Measurements from ENCODE around the gene VAT1L.

VAT1L gene

DNA sequence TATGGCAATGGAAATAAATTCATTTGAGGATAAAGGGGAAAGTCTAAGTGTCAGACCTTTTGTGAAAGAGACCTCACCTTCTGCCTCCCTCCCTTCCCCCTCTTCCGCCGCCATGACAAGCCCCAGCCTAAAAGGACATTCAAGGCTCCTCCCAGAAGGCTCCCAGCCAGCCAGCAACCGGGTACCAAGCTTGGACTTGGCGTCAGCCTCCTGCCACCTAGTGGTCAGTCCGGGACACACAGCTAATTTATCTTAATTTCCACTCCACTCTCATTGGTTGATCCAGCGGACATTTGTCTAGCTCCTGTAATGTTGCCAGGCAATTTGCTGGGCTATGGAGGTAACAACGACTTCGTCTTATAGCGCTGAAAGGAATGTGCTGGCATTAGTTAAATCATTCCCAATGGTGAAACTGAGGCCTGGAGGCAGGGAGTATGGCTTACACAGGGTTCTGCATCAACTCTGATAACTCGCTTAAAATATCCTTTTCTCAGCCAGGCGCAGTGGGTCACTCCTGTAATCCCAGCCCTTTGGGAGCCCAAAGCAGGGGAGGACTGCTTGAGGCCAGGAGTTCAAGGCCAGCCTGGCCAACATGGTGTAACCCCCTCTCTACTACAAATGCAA, 214.7 kb downstream of the VAT1L start:
- Histone ChIP-seq H3K4me3 (ENCODE audit: low read depth in 1 of 2, low read length in 2 of 2) (no peak overlapping the region), H3K9me3 (ENCODE audit: control insufficient read depth in 1 of 2, low read length in 2 of 2) (no peaks in the 10 kb centered on the region), H3K9ac (ENCODE audit: low read depth in 1 of 2, low read length in 2 of 2) (no peak overlapping the region), H3K27ac (ENCODE audit: low read depth, low read length) (no peak overlapping the region), H3K36me3 (ENCODE audit: control insufficient read depth in 1 of 2, insufficient read depth in 2 of 2, low read length in 2 of 2) (no peaks in the 10 kb centered on the region), H3K27me3 (ENCODE audit: control insufficient read depth in 1 of 2, insufficient read depth in 2 of 2, low read length in 2 of 2) (no peaks in the 10 kb centered on the region), H3K4me1 (ENCODE audit: control insufficient read depth in 1 of 2, insufficient read depth in 2 of 2, low read length in 2 of 2) (no peaks in the 10 kb centered on the region)

DNA sequence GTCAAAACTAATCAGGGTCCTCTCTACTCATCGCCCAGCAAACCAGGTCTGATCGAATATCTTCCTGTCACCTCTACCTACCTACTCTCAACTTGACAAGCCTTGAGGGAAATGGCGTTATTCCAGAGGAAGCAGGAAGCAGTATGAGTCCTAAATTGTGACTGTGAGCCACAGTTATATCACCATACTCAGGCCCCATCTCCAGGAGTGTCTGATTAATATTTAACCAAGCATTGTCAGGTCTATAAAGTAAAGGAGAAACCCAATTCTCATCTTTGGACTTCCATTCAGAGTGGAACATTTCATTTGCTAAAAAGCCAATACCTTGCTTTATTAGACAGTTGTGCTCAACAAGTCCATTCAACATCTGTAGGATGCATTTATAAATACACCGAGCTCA, 216.2 kb downstream of the VAT1L start:
- H3K9me3 ChIP-seq (ENCODE audit: control insufficient read depth in 1 of 2, low read length in 2 of 2), result no peaks in the 10 kb centered on the region
- no peaks in the 10 kb centered on the region for H3K4me1 ChIP-seq (ENCODE audit: control insufficient read depth in 1 of 2, insufficient read depth in 2 of 2, low read length in 2 of 2)
- no peaks in the 10 kb centered on the region for H3K27me3 ChIP-seq (ENCODE audit: control insufficient read depth in 1 of 2, insufficient read depth in 2 of 2, low read length in 2 of 2)
- no peak overlapping the region for H3K27ac ChIP-seq (ENCODE audit: low read depth, low read length)
- H3K4me3 ChIP-seq (ENCODE audit: low read depth in 1 of 2, low read length in 2 of 2), result no peak overlapping the region
- H3K9ac ChIP-seq (ENCODE audit: low read depth in 1 of 2, low read length in 2 of 2), result no peak overlapping the region
- H3K36me3 ChIP-seq (ENCODE audit: control insufficient read depth in 1 of 2, insufficient read depth in 2 of 2, low read length in 2 of 2), result no peaks in the 10 kb centered on the region

DNA sequence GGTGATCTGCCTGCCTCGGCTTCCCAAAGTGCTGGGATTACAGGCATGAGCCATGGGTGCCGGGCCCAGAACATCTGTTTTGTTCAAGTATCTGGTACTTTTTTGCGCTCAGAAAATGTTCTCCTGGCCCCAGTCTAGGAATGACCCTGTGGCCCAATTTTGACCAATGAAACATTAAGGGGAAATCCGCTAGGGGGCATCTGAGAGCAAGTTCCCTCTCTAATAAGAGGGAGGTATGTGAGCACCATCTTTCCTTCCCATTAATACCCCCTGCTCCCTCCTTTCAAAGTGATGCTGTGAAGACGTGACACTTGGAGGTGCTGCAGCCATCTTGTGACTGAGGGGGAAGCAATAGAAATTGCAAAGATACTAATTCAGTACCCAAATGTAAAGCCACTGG, 217.5 kb downstream of the VAT1L start:
- H3K9me3 ChIP-seq (ENCODE audit: control insufficient read depth in 1 of 2, low read length in 2 of 2), result no peaks in the 10 kb centered on the region
- H3K9ac ChIP-seq (ENCODE audit: low read depth in 1 of 2, low read length in 2 of 2), result no peak overlapping the region
- H3K27me3 ChIP-seq (ENCODE audit: control insufficient read depth in 1 of 2, insufficient read depth in 2 of 2, low read length in 2 of 2), result no peaks in the 10 kb centered on the region
- no peaks in the 10 kb centered on the region for H3K36me3 ChIP-seq (ENCODE audit: control insufficient read depth in 1 of 2, insufficient read depth in 2 of 2, low read length in 2 of 2)
- H3K27ac ChIP-seq (ENCODE audit: low read depth, low read length), result no peak overlapping the region
- H3K4me1 ChIP-seq (ENCODE audit: control insufficient read depth in 1 of 2, insufficient read depth in 2 of 2, low read length in 2 of 2), result no peaks in the 10 kb centered on the region
- H3K4me3 ChIP-seq (ENCODE audit: low read depth in 1 of 2, low read length in 2 of 2), result no peak overlapping the region

DNA sequence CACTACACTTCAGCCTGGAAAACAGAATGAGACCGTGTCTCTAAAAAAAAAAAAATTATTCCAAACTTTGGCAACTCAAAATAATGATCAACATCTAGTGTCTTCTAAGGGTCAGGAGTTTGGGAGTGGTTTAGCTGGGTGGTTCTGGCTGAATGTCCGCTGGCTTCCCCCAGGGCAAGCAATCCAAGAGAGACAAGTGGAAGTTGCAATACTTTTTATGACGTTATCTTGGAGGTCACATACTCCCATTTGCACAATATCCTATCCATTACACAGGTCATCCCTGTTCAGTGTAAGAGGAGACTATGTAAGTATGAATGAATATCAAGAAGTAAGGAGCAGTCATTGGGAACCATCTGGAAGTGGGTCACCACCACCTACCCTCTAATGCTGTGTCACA, 218.8 kb downstream of the VAT1L start:
- Histone ChIP-seq H3K36me3 (ENCODE audit: control insufficient read depth in 1 of 2, insufficient read depth in 2 of 2, low read length in 2 of 2) (no peaks in the 10 kb centered on the region), H3K4me3 (ENCODE audit: low read depth in 1 of 2, low read length in 2 of 2) (no peak overlapping the region), H3K9ac (ENCODE audit: low read depth in 1 of 2, low read length in 2 of 2) (no peak overlapping the region), H3K27ac (ENCODE audit: low read depth, low read length) (no peak overlapping the region), H3K4me1 (ENCODE audit: control insufficient read depth in 1 of 2, insufficient read depth in 2 of 2, low read length in 2 of 2) (no peaks in the 10 kb centered on the region), H3K9me3 (ENCODE audit: control insufficient read depth in 1 of 2, low read length in 2 of 2) (no peaks in the 10 kb centered on the region), H3K27me3 (ENCODE audit: control insufficient read depth in 1 of 2, insufficient read depth in 2 of 2, low read length in 2 of 2) (no peaks in the 10 kb centered on the region)

DNA sequence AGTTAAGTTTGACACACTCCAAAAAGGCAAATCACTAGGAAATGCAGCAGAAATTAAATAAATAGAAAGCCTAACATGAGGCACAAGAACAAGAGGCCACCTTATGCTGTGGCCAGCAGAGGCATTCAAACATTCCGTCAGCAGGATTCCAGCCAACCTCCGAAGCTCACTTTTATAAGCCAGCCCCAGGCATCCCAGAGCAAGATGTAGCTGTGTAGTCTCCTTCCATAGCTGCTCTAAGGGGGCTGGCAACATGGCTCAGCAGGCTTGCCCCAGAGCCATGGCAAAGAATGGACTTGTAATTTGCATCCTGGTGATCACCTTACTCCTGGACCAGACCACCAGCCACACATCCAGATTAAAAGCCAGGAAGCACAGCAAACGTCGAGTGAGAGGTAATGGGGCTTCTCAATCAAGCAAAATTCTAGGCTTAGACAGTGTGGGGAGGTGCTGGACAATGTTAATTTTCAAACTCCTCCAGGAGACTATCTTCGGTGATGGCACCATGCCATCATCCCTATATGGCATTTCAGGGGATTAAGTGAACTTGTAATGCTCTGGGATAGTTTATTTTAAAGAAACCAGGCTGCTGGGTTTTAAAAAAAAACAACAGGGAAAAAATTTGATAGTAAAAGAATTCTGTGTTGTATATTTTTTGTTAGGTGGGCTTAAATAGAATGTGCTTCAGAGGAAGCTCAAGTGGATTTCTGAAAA, 234.1 kb downstream of the VAT1L start, which contains the start of gene CLEC3A:
CLEC3A (plus strand) TSS at position 202 of the 714 bp plus-strand sequence; CDS start at position 281, 79 bp downstream.
- H3K9me3 ChIP-seq (ENCODE audit: control insufficient read depth in 1 of 2, low read length in 2 of 2), result no peaks in the 10 kb centered on the region
- no peak within 1 kb of the TSS for H3K27ac ChIP-seq (ENCODE audit: low read depth, low read length)
- H3K9ac ChIP-seq (ENCODE audit: low read depth in 1 of 2, low read length in 2 of 2), result no peak within 1 kb of the TSS
- H3K27me3 ChIP-seq (ENCODE audit: control insufficient read depth in 1 of 2, insufficient read depth in 2 of 2, low read length in 2 of 2), result no peaks in the 10 kb centered on the region
- H3K36me3 ChIP-seq (ENCODE audit: control insufficient read depth in 1 of 2, insufficient read depth in 2 of 2, low read length in 2 of 2), result no peaks in the 10 kb centered on the region
- H3K4me3 ChIP-seq (ENCODE audit: low read depth in 1 of 2, low read length in 2 of 2), result no peak within 1 kb of the TSS
- H3K4me1 ChIP-seq (ENCODE audit: control insufficient read depth in 1 of 2, insufficient read depth in 2 of 2, low read length in 2 of 2), result no peaks in the 10 kb centered on the region

DNA sequence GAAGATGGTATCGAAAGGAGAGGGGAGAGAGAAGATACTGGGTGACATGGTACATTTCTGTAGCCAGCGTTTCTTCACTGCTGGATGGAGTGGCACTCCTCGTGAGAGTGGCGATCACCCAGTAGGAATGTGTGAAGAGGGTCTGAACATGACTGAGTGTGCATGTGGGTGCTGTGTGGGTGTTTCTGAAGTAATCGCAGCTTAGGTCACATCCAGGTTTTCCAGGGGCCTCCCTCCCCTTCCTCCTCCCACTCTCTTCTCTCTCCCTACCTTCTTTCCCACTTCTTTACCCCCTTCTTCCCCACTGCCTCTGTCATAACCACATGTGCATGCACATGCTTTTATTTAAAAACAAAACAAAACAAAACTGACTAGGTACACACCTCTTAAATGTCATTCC, 235.8 kb downstream of the VAT1L start:
- Histone ChIP-seq H3K27me3 (ENCODE audit: control insufficient read depth in 1 of 2, insufficient read depth in 2 of 2, low read length in 2 of 2) (no peaks in the 10 kb centered on the region), H3K9ac (ENCODE audit: low read depth in 1 of 2, low read length in 2 of 2) (no peak overlapping the region), H3K4me1 (ENCODE audit: control insufficient read depth in 1 of 2, insufficient read depth in 2 of 2, low read length in 2 of 2) (no peaks in the 10 kb centered on the region), H3K9me3 (ENCODE audit: control insufficient read depth in 1 of 2, low read length in 2 of 2) (no peaks in the 10 kb centered on the region), H3K4me3 (ENCODE audit: low read depth in 1 of 2, low read length in 2 of 2) (no peak overlapping the region), H3K36me3 (ENCODE audit: control insufficient read depth in 1 of 2, insufficient read depth in 2 of 2, low read length in 2 of 2) (no peaks in the 10 kb centered on the region), H3K27ac (ENCODE audit: low read depth, low read length) (no peak overlapping the region)

DNA sequence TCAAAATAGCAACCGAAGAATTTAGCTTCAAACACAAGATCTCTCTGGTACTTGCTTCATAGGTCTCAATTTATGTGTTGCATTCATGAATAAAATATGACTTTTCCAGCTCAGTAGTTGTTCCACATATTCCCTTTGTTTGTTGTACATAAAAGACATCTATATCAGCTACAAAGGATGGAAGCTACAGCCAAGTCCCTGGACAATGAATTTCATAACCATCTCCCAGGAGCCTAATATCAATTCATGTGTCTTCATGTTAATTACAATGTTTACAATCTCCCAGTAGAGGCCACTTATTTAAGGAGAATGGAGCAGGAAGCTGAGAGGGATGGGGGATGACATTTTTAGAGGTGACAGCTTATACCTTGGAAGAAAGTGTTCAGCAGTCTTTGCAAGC, 237.3 kb downstream of the VAT1L start:
- H3K9ac ChIP-seq (ENCODE audit: low read depth in 1 of 2, low read length in 2 of 2), result no peak overlapping the region
- H3K9me3 ChIP-seq (ENCODE audit: control insufficient read depth in 1 of 2, low read length in 2 of 2), result no peaks in the 10 kb centered on the region
- no peaks in the 10 kb centered on the region for H3K4me1 ChIP-seq (ENCODE audit: control insufficient read depth in 1 of 2, insufficient read depth in 2 of 2, low read length in 2 of 2)
- no peaks in the 10 kb centered on the region for H3K27me3 ChIP-seq (ENCODE audit: control insufficient read depth in 1 of 2, insufficient read depth in 2 of 2, low read length in 2 of 2)
- no peaks in the 10 kb centered on the region for H3K36me3 ChIP-seq (ENCODE audit: control insufficient read depth in 1 of 2, insufficient read depth in 2 of 2, low read length in 2 of 2)
- no peak overlapping the region for H3K4me3 ChIP-seq (ENCODE audit: low read depth in 1 of 2, low read length in 2 of 2)
- H3K27ac ChIP-seq (ENCODE audit: low read depth, low read length), result no peak overlapping the region

DNA sequence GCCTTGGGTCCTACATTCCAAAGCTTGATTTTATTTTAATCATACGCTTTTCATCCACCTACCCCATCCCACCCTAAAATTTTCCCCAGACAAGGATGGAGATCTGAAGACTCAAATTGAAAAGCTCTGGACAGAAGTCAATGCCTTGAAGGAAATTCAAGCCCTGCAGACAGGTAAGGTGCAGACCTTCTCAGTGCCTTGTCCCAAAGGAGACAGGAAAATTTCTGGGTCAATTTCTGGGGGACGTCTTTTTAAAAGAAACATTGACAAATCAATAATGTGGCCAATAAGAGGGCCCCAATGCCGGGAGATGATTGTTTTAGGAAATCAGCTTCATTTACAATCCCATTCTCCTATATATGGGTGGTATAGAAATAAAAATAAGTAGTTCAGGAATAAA, 239.7 kb downstream of the VAT1L start:
- no peaks in the 10 kb centered on the region for H3K36me3 ChIP-seq (ENCODE audit: control insufficient read depth in 1 of 2, insufficient read depth in 2 of 2, low read length in 2 of 2)
- no peak overlapping the region for H3K9ac ChIP-seq (ENCODE audit: low read depth in 1 of 2, low read length in 2 of 2)
- H3K4me3 ChIP-seq (ENCODE audit: low read depth in 1 of 2, low read length in 2 of 2), result no peak overlapping the region
- no peak overlapping the region for H3K27ac ChIP-seq (ENCODE audit: low read depth, low read length)
- no peaks in the 10 kb centered on the region for H3K4me1 ChIP-seq (ENCODE audit: control insufficient read depth in 1 of 2, insufficient read depth in 2 of 2, low read length in 2 of 2)
- no peaks in the 10 kb centered on the region for H3K27me3 ChIP-seq (ENCODE audit: control insufficient read depth in 1 of 2, insufficient read depth in 2 of 2, low read length in 2 of 2)
- H3K9me3 ChIP-seq (ENCODE audit: control insufficient read depth in 1 of 2, low read length in 2 of 2), result no peaks in the 10 kb centered on the region

Measured in duodenal mucosa (tissue), 2 donors.